ENCODE data around the gene GABRB1. TPM values are rescaled to one million over a fixed set of nuclear protein-coding genes. Genes with fewer than 3 reads are reported as not detected.
A peak's percentile ranks its signal among the peaks of the same experiment; 100 is the strongest.

The GABRB1 gene
- total and polyA plus RNA-seq, 8 donors, result 0.16 TPM; not detected in 7

DNA sequence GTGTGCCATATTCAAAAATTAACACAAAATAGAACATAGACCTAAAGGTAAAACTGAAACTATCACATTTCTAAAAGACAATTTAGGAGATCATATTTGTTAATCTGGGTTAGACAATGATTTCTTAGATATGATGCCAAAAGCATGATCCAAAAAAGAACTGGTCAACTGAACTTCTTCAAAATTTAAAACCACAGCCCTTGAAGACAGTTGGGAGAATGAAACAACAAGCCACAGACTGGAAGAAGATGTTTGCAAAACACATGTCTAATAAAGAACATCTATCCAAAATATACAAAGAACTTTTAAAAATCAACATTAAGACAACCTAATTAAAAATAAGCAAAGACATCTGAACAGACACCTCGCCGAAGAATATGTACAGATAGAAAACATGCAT lies 412.7 kb downstream of the GABRB1 start:
- Histone ChIP-seq H3K36me3 (no peaks in the 10 kb centered on the region), H3K4me3 (no peak overlapping the region), H3K9me3 (no peaks in the 10 kb centered on the region), H3K27me3 (no peaks in the 10 kb centered on the region), H3K27ac (no peak overlapping the region), H3K4me1 (no peaks in the 10 kb centered on the region)
- WGBS, 2 donors, result 91 to 97% methylated on average over 2 of the region's 2 CpGs
- TF ChIP-seq, protein P1, sequence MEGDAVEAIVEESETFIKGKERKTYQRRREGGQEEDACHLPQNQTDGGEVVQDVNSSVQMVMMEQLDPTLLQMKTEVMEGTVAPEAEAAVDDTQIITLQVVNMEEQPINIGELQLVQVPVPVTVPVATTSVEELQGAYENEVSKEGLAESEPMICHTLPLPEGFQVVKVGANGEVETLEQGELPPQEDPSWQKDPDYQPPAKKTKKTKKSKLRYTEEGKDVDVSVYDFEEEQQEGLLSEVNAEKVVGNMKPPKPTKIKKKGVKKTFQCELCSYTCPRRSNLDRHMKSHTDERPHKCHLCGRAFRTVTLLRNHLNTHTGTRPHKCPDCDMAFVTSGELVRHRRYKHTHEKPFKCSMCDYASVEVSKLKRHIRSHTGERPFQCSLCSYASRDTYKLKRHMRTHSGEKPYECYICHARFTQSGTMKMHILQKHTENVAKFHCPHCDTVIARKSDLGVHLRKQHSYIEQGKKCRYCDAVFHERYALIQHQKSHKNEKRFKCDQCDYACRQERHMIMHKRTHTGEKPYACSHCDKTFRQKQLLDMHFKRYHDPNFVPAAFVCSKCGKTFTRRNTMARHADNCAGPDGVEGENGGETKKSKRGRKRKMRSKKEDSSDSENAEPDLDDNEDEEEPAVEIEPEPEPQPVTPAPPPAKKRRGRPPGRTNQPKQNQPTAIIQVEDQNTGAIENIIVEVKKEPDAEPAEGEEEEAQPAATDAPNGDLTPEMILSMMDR (IDR thresholded peaks at IDR 0.05), result no peak
- ATAC-seq (peak in 1 of 4 donors; percentile 37), DNase-seq (no peak), FAIRE-seq (no peak)
- intact Hi-C loops (cut with DNase I), result no loop called here

DNA sequence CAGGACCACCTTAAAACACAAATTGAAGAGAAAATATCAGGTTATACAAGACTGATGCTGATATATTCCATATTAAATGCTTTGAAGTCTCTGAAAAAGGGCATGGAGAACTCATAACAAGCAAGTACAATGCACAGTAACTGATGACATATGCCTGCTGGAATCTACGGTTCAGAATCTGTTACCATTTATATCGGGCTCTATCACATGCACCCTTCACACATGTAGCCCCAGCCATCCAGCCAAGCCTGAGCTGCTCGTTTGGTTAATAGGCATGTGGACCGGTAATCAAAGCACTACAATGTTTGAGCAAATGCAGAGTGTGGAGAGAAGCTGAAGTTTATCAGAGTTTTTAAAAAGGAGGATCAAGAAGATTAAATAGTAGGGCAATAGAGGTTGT lies 420.3 kb downstream of the GABRB1 start:
- no peaks in the 10 kb centered on the region for H3K27me3 ChIP-seq
- H3K9me3 ChIP-seq, result no peaks in the 10 kb centered on the region
- 77 to 80% methylated on average over 4 of the region's 4 CpGs for WGBS, 2 donors
- no peak for FAIRE-seq
- H3K4me1 ChIP-seq, result no peaks in the 10 kb centered on the region
- intact Hi-C loops (cut with DNase I), result no loop called here
- ATAC-seq, result no peak
- TF ChIP-seq, protein P1 (IDR thresholded peaks at IDR 0.05), result no peak
- no peak for DNase-seq
- no peak overlapping the region for H3K27ac ChIP-seq
- H3K4me3 ChIP-seq, result no peak overlapping the region
- H3K36me3 ChIP-seq, result no peaks in the 10 kb centered on the region

DNA sequence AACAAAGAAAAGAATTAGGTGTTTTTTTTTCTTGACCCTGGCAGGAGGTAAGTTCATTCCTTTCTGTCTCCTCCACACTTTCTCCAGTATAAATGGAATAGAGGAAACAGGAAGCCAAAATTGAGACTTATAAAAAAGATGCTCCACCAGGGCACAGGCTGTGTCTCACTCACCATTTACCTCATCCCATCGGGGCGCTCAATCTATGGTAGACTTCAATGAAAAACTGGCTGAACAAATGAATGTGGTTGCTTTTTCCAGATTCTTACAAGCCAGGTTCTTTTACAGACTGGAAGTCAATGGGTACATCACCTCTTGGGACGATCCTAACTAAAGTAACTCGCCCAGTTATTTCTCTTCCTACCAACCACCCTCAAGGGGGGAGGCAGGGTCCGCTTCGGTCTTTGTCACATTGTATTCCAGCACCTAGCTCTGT lies 431.4 kb downstream of the GABRB1 start:
- peak overlapping the region; percentile 23 to 74 (median 66) for H3K27ac ChIP-seq
- ATAC-seq, result peak in 2 of 4 donors; percentile 1 to 7
- H3K9me3 ChIP-seq, result no peaks in the 10 kb centered on the region
- no peaks in the 10 kb centered on the region for H3K36me3 ChIP-seq
- no peak for FAIRE-seq
- DNase-seq, result no peak
- TF ChIP-seq, protein P1 (IDR thresholded peaks at IDR 0.05), result no peak
- H3K4me3 ChIP-seq, result peak overlapping the region; percentile 77 to 95 (median 81)
- WGBS, 2 donors, result 4 to 5% methylated on average over 6 of the region's 6 CpGs
- H3K27me3 ChIP-seq, result no peaks in the 10 kb centered on the region
- peaks cover 0 to 6% (median 2%) of the 10 kb centered on the region in 3 donors for H3K4me1 ChIP-seq
- intact Hi-C loops (cut with DNase I), result no loop called here

DNA sequence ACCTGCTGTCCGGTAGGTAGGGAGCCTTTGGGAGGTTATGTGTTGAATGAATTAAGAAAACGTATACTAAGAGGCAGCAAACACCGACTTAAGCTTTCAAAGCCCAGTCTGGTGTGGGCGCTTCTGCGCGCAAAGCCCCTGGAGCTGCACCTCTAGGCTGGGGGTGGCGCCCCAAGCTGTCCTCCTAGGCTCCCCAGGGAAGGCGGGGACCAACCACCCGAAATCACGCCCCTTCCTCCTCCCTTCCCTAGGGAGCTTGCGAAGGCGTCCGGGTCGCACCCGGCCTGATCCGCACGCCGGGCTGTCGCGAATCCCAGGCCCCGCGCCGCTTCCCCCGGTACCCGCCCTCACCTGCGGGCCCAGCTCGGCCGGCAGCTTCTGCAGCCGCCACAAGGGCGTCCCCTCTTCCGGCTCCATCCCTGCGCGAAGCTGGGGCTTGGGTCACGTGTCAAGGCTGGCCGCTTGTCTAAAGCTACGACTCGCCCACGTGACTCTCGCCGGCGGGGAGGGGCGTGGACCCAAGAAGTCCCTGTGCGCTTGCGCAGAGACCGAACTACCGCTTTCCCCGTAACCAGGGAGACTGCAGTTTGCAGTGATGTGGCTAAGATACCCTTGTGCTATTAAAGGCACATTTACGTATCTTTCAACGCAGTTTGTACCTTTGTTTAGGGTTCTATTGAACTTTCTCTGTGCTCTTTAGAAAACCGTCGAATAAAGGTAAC lies 432.0 kb downstream of the GABRB1 start, which contains the start of gene COMMD8:
COMMD8 (minus strand) TSS at position 468 of the 722 bp plus-strand sequence; CDS start at position 417, 51 bp downstream.
- WGBS, 2 donors, result 1% methylated on average over 51 of the region's 51 CpGs
- TF ChIP-seq, protein P1 (IDR thresholded peaks at IDR 0.05), result peak in 1 of 4 donors; percentile 24
- H3K4me1 ChIP-seq, result peaks cover 0 to 6% (median 2%) of the 10 kb centered on the region in 3 donors
- no peaks in the 10 kb centered on the region for H3K9me3 ChIP-seq
- no peaks in the 10 kb centered on the region for H3K36me3 ChIP-seq
- no peaks in the 10 kb centered on the region for H3K27me3 ChIP-seq
- FAIRE-seq, result no peak
- peak; percentile 97 to 99 (median 98) for ATAC-seq
- intact Hi-C loops (cut with DNase I), result no loop called here
- H3K27ac ChIP-seq, result peak within 1 kb of the TSS; percentile 23 to 74 (median 66)
- H3K4me3 ChIP-seq, result peak within 1 kb of the TSS; percentile 77 to 95 (median 81)
- peak; percentile 95 to 99 (median 96) for DNase-seq

DNA sequence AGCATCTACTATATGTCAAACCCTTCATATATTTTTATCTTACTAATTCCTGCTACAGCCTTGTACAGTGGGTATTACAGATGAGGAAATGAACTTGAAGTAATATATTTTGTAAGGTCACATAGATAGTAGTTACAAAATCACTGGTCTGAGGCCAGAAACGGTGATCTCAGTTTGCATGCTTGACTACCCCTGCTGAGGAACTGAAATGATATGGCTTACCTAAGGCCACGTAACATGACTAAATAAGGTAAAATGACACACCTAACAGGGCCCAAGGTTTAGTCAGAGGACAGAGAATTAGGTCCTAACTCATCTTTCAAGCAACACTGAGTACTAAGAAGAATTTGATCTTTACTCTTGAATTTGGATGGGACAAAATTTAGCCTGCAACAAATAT lies 433.6 kb downstream of the GABRB1 start:
- TF ChIP-seq, protein P1 (IDR thresholded peaks at IDR 0.05), result no peak
- Histone ChIP-seq H3K27ac (no peak overlapping the region), H3K9me3 (no peaks in the 10 kb centered on the region), H3K4me1 (peaks cover 0 to 6% (median 2%) of the 10 kb centered on the region in 3 donors), H3K4me3 (no peak overlapping the region), H3K27me3 (no peaks in the 10 kb centered on the region), H3K36me3 (no peaks in the 10 kb centered on the region)
- FAIRE-seq, result no peak
- intact Hi-C loops (cut with DNase I), result no loop called here
- ATAC-seq, result no peak
- no peak for DNase-seq
- 63 to 65% methylated on average over 2 of the region's 2 CpGs for WGBS, 2 donors
